GM12878 (cell line): ENCODE results near the gene CLVS2.

Experiments used
- BCL11A ChIP-seq: IDR thresholded peaks from 2 replicates; pipeline ENCODE4 v1.6.1; 2011; ENCODE audit warnings: low read depth, low read length
- EZH2 ChIP-seq: IDR thresholded peaks from 2 replicates; pipeline ENCODE4 v1.6.1; 2012; ENCODE audit warnings: low read depth, mild to moderate bottlenecking, control low read depth, inconsistent platforms, low read length, borderline replicate concordance; ENCODE audit not compliant: control insufficient read depth

DNA sequence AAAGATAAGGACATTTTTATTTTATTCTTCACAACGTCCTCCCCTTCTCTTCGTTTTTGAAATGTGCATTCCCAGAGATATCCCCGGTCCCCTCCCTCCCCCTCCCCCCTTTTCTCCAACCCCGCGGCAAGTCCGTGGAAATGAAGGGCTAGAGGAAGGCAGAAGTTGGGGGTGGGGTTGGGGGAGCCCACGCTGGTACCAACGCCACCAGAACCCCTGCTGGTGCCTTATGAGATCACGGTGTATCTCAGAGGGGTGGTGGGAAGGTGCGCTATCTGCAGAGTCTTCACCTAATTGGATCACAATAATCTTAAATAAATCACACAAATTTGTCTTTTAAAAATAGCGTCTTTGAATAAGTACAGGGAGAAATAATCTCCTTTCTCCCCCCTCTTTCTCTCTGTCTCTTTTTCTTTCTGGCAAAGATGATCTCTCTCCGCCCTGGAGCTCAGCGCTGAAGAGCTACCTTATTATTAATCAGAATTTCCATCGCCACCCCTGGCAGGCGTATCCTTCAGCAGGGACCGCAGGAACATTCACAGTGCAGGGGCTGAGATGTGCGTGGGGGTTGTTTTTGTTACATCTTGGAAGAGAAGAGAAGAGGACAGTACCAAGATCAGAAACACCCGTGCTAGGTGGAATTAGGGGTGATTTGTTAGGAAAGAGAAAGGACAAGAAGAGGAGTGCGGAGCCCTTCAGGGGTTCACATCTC lies 915 bp downstream of the CLVS2 start:
- TF ChIP-seq BCL11A (no peak), EZH2 (no peak)
